Immature natural killer cell (primary cell): ENCODE results near the gene LCN10. TPM values are rescaled to one million over a fixed set of nuclear protein-coding genes. Genes with fewer than 3 reads are reported as not detected.
A peak's percentile ranks its signal among the peaks of the same experiment; 100 is the strongest.

ENCODE experiments used
- DNase-seq, 3 donors: peaks; one replicate each; pipeline ENCODE4 v3.0.0; 2022; ENCODE audit warnings: mixed read lengths in 1 of 3
- H3K27ac Mint-ChIP-seq, 6 donors: one replicate each; pipeline ENCODE4 v1.8.0; 2020; ENCODE audit warnings: mixed read lengths in 6 of 6, mild to moderate bottlenecking in 5 of 6, inconsistent platforms in 4 of 6, moderate library complexity in 3 of 6
- H3K27me3 Mint-ChIP-seq, 3 donors: one replicate each; pipeline ENCODE4 v1.8.0; 2020 to 2021; ENCODE audit warnings: low read depth in 3 of 3, mild to moderate bottlenecking in 3 of 3, mixed read lengths in 3 of 3, moderate library complexity in 3 of 3, inconsistent platforms in 1 of 3
- H3K36me3 Mint-ChIP-seq, 3 donors: one replicate each; pipeline ENCODE4 v1.8.0; 2020; ENCODE audit warnings: mixed read lengths in 3 of 3, inconsistent platforms in 2 of 3, mild to moderate bottlenecking in 2 of 3
- H3K4me1 Mint-ChIP-seq, 2 donors: one replicate each; pipeline ENCODE4 v1.8.0; 2020; ENCODE audit warnings: inconsistent platforms in 2 of 2, mild to moderate bottlenecking in 2 of 2, mixed read lengths in 2 of 2, moderate library complexity in 1 of 2
- H3K4me3 Mint-ChIP-seq, 5 donors: one replicate each; pipeline ENCODE4 v1.8.0; 2020; ENCODE audit warnings: mild to moderate bottlenecking in 5 of 5, mixed read lengths in 5 of 5, inconsistent platforms in 3 of 5, moderate library complexity in 3 of 5
- H3K9me3 Mint-ChIP-seq, 6 donors: one replicate each; pipeline ENCODE4 v1.8.0; 2020; ENCODE audit warnings: mild to moderate bottlenecking in 6 of 6, mixed read lengths in 6 of 6, inconsistent platforms in 4 of 6, moderate library complexity in 3 of 6
- polyA plus RNA-seq, 3 donors: library from polyadenylated mRNA; unstranded; fragments of 300-500 nt; fragmentation: Illumina TruSeq; gene quantifications; one replicate each; pipeline ENCODE4 v1.2.3, GENCODE V29; 2021

The LCN10 gene
- polyA plus RNA-seq, 3 donors from 2014 or later = not detected

DNA sequence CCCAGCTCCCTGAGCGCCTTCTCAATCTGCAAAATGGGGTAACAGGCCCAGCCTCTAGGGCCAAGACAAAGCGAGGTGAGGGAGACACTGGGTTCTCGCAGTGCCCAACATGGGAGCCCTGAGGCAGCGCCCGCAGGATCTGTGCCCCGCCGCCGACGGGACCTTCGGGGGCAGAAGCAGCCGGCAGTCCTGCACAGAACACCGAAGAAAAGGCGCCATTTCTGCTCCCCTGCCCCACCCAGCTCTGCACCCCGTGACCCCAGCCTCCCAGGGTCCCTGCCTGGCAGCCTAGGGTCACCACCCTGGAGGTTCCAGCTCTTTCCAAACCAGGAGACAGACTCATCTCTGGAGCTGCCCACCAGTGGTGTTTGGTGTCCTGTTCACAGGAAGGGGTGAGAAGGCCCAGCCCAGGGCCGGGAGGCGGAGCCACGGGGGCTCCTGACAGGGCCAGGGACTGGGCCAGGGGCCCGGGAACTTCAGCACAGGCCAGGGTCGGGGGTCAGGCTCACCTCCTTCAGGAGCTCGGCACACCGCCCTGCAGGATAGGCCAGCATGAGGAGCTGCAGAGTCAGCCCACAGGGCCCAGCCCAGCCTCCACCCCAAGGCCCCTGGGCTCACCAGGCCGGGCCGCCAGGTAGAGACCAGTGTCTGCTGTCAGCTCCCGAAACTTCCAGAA is 12.0 kb upstream of the LCN10 start:
- Mint-ChIP-seq H3K27me3 (peaks cover 1 to 7% (median 3%) of the 10 kb centered on the region in 3 donors), H3K4me1 (no peaks in the 10 kb centered on the region), H3K36me3 (peaks cover 0 to 12% (median 0%) of the 10 kb centered on the region in 3 donors), H3K9me3 (peaks cover 0 to 18% (median 10%) of the 10 kb centered on the region in 6 donors), H3K4me3 (no peak overlapping the region), H3K27ac (no peak overlapping the region)
- no peak for DNase-seq

DNA sequence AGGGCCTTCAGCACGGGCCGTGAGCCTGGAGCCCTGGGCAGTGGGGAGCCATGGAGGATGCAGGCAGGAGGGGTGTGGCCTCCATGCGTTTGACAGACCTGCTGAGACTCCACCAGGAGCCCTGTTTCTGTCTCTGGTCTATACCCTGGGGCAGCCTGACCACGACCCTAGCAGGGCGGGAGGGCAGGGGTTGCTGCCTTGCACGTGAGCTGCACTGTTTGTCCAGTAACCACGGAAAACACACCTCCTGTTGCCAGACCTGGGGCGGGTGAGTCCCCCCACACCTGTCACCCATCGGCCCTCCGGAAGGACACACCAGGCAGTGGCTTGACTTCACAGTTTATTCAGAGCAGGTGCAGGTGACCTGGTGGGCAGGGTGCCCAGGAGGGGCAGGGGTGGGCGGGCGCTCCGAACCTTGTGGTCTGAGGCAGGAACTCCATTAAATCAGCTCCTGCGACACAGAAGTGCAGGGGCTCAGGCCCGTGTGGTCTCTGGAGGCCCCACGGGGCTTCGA is 11.4 kb upstream of the LCN10 start:
- DNase-seq = peak; percentile 24 to 36 (median 34)
- no peaks in the 10 kb centered on the region for H3K4me1 Mint-ChIP-seq
- H3K36me3 Mint-ChIP-seq = peaks cover 0 to 12% (median 0%) of the 10 kb centered on the region in 3 donors
- H3K27me3 Mint-ChIP-seq = peaks cover 1 to 9% (median 9%) of the 10 kb centered on the region in 3 donors
- H3K4me3 Mint-ChIP-seq = no peak overlapping the region
- H3K27ac Mint-ChIP-seq = no peak overlapping the region
- peaks cover 0 to 18% (median 10%) of the 10 kb centered on the region in 6 donors for H3K9me3 Mint-ChIP-seq

DNA sequence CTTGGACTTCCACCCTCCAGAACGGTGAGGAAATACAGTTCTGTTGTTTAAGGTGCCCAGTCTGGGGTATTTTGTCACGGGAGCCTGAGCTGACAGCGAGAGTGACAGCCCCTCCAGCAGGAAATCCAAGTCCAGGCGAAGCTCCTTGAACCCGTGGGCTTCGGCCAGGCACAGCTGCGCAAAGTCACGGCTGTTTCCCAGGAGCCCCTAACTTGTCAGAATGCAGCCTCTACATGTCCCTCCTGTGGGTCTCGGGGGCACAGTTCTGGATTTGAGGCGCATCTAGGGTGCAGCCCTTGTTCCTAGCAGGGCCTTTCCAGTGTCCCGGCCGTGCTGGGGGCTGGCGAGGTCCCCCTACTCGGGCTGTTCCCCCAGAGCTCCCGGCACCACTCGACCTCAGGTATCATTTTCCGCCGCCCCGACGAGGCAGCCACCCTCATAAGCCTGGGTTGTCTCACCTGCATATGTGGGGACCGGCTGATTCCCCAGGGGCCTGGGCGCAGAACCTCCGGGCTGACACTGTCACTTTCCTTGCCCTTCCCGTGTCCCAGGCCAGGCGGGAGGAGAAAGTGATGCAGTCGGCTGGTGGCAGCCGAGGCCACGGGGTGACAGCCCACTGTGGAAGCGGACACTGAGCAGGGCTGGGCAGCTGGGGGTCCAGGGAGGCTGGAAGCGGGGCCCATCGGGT is 10.8 kb upstream of the LCN10 start:
- no peak overlapping the region for H3K4me3 Mint-ChIP-seq
- peaks cover 0 to 18% (median 10%) of the 10 kb centered on the region in 6 donors for H3K9me3 Mint-ChIP-seq
- no peak for DNase-seq
- peaks cover 1 to 10% (median 9%) of the 10 kb centered on the region in 3 donors for H3K27me3 Mint-ChIP-seq
- no peaks in the 10 kb centered on the region for H3K4me1 Mint-ChIP-seq
- H3K36me3 Mint-ChIP-seq = peaks cover 0 to 12% (median 0%) of the 10 kb centered on the region in 3 donors
- no peak overlapping the region for H3K27ac Mint-ChIP-seq

DNA sequence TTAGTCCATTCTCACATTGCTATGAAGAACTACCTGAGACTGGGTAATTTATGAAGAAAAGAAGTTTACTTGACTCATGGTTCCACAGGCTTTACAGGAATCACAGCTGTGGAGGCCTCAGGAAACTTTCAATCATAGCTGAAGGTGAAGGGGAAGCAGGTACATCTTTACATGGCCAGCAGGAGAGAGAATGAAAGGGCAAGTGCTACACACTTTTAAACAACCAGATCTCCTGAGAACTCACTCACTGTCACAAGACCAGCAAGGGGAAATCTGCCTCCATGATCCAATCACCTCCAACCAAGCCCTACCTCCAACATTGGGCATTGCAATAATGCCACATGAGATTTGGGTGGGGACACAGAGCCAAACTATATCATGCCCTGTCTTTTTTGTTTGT is 9.1 kb upstream of the LCN10 start:
- no peaks in the 10 kb centered on the region for H3K4me1 Mint-ChIP-seq
- DNase-seq = no peak
- H3K36me3 Mint-ChIP-seq = peaks cover 0 to 12% (median 0%) of the 10 kb centered on the region in 3 donors
- H3K27ac Mint-ChIP-seq = no peak overlapping the region
- peaks cover 2 to 11% (median 11%) of the 10 kb centered on the region in 3 donors for H3K27me3 Mint-ChIP-seq
- no peak overlapping the region for H3K4me3 Mint-ChIP-seq
- peaks cover 0 to 18% (median 10%) of the 10 kb centered on the region in 6 donors for H3K9me3 Mint-ChIP-seq

DNA sequence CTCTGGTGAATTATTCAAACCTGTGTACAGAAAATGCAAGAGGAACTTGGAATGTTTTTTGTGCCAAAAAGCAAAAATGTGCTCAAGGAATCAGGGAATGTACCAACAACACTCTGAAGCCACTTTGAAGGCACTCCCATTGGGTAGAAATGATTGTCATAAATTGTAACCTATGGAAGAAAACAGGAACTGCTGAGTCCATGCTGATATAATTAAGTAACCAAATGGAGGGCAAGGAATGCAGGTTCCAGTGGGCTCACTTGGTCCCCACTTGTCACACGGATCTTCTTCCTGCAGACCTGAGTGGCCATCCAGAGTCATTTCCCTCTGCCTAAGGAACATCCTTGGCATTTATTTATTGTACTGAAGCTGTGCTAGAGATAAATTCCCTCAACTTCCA is 8.5 kb upstream of the LCN10 start:
- no peak for DNase-seq
- Mint-ChIP-seq H3K36me3 (peaks cover 0 to 12% (median 0%) of the 10 kb centered on the region in 3 donors), H3K4me3 (no peak overlapping the region), H3K9me3 (peaks cover 0 to 17% (median 10%) of the 10 kb centered on the region in 6 donors), H3K27ac (no peak overlapping the region), H3K4me1 (no peaks in the 10 kb centered on the region), H3K27me3 (peaks cover 4 to 11% (median 10%) of the 10 kb centered on the region in 3 donors)

DNA sequence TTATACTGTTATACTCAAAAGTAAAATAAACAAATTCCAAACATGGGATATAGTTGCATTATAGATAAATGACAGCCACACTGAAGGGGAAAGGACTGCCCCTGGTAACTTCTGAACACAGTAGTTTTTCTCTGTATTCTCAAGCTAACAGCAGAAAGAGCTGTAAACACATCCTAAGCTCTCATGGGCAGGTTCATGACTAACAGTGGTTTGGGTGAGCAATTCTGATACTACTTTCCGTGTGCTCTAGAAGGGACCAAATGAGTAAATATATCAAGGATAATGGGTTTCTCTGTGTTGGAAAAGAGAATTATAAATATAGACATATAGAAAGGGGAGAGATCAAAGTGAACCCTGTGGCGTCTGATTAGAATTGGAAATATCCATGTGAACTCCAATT is 7.8 kb upstream of the LCN10 start:
- H3K4me1 Mint-ChIP-seq = no peaks in the 10 kb centered on the region
- H3K27me3 Mint-ChIP-seq = peaks cover 4 to 11% (median 7%) of the 10 kb centered on the region in 3 donors
- peaks cover 0 to 12% (median 0%) of the 10 kb centered on the region in 3 donors for H3K36me3 Mint-ChIP-seq
- DNase-seq = no peak
- H3K4me3 Mint-ChIP-seq = no peak overlapping the region
- no peak overlapping the region for H3K27ac Mint-ChIP-seq
- peaks cover 0 to 13% (median 10%) of the 10 kb centered on the region in 6 donors for H3K9me3 Mint-ChIP-seq

DNA sequence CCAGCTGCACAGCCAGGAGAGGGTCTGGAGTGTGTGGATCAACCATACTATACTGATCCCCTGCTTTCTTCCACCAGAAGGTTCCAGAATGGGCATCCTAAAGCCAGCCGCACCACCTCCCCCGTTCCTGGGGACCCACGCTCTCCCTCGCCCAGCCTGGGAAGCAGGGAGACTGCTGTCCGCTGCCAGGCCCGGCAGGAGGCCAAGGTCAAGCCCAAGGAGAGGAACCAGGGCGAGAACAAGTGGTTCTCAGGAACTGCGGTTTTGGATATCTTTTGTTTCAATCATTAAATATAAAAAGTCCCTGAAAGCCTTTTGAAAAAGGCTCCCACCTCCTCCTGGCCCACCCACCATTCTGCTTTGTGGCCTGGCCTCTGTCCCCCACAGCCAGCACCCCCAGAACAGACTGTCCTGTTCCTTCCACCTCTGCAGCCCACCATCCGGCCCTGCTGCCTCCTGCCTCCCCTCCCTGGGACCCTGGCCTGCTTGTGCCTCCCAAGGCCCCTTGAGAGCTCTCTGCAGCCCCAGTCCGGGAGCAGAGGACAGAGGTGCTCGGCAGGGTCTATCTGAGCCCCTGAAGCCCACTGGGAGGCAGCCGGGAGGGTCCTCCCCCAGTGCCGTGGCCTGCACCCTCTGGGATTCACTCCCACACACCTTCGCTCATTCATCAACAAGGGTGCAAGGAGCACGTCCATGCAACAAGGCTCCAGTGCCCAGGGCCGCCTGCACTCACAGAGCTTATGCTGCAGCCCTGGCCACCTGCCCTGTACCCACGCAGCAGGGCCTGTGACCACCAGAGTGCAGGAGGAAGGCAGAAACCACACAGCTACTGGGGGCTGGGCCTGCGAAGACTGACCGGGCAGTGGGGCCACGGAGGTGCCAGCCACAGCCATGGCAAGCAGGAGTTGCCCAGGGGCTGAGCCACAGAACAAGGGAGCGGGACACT is 6.2 kb upstream of the LCN10 start:
- H3K4me3 Mint-ChIP-seq = no peak overlapping the region
- no peak overlapping the region for H3K27ac Mint-ChIP-seq
- H3K27me3 Mint-ChIP-seq = peaks cover 4 to 11% (median 6%) of the 10 kb centered on the region in 3 donors
- H3K36me3 Mint-ChIP-seq = peaks cover 0 to 12% (median 0%) of the 10 kb centered on the region in 3 donors
- H3K9me3 Mint-ChIP-seq = peaks cover 0 to 13% (median 9%) of the 10 kb centered on the region in 6 donors
- DNase-seq = no peak
- H3K4me1 Mint-ChIP-seq = no peaks in the 10 kb centered on the region

DNA sequence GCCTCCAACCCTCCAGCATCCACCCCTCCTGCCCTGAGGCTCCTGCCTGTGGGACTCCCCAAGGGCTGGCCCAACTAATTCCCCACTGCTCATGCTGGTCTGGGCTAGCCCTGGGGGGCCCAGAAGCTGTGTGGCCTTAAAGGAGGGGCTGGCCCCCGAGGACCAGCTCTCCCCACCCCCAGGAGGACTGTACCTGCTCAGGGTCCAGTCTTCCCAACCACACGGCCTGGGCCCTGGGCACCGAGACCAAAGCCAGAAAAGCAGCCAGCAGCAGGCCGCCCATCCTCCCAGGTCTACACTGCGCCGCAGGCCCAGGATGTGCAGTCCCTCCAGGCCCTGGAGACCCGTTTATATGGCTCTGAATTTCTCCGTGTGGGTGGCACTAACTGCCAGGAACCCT is 5.5 kb upstream of the LCN10 start, which contains the start of gene LCN6:
Gene LCN6, minus strand, starts transcription at position 325 of the 400 bp plus-strand sequence. Its CDS starts 42 bp downstream, at position 283.
- DNase-seq = no peak
- Mint-ChIP-seq H3K27me3 (peaks cover 4 to 11% (median 6%) of the 10 kb centered on the region in 3 donors), H3K4me3 (no peak within 1 kb of the TSS), H3K27ac (no peak within 1 kb of the TSS), H3K4me1 (no peaks in the 10 kb centered on the region), H3K9me3 (peaks cover 0 to 13% (median 9%) of the 10 kb centered on the region in 6 donors), H3K36me3 (peaks cover 0 to 12% (median 0%) of the 10 kb centered on the region in 3 donors)

DNA sequence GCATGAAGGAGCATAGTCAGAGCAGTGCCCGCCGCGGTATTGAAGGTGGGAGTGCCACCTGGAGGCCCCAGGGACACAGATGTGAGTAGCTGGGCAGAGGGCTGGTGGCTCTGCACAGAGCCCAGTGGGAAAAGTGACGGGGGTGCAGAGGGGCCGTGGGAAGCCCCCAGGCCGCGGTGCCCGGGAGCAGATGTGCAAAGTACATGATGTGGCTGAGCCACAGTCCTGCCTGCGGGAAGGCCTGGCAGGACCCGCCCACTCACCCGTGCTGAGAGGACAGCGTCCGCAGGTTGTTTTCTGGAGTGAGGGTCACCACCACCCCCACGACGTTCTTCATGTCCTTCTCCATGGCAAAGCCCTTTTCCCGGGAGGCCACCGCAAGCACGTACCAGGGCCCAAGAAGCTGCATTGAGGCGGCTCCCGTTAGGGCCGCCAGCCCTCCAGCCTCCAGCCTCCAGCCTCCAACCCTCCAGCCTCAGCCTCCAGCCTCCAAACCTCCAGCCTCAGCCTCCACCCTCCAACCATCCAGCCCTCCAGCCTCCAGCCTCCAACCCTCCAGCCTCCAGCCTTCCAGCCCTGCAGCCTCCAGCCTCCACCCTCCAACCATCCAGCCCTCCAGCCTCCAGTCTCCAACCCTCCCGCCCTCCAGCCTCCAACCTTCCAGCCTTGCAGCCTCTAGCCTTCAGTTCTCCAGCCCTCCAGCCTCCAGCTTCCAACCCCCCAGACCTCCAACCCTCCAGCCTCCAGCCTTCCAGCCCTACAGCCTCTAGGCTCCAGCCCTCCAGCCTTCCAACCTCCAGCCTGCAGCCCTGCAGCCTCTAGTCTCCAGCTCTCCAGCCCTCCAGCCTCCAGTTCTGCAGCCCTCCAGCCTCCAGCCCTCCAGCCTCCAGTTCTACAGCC is 4.7 kb upstream of the LCN10 start:
- Mint-ChIP-seq H3K27me3 (peaks cover 4 to 11% (median 4%) of the 10 kb centered on the region in 3 donors), H3K9me3 (peaks cover 0 to 11% (median 7%) of the 10 kb centered on the region in 6 donors), H3K4me1 (no peaks in the 10 kb centered on the region), H3K36me3 (peaks cover 0 to 6% (median 0%) of the 10 kb centered on the region in 3 donors), H3K4me3 (no peak overlapping the region), H3K27ac (no peak overlapping the region)
- DNase-seq = no peak

DNA sequence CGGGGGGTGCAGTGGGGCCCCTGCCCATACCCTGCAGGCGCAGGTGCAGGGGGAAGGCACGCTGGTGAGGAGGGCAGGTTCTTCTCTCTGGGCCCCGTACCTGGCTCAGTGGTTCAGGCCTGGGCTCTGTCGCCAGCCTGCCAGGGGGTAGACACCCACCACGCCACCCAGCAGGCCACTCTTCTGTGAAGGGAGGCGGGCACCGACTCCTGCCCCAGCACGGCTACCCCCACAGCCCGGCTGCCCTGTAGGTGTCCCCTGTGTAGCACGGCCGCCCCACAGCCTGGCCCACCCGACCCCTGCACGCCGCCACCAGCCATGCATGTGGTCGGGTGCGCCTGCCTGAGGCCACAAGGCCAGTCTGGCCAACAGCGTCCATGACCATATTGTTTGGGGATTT is 3.9 kb upstream of the LCN10 start:
- no peak for DNase-seq
- Mint-ChIP-seq H3K9me3 (peaks cover 0 to 3% (median 1%) of the 10 kb centered on the region in 6 donors), H3K4me1 (no peaks in the 10 kb centered on the region), H3K27me3 (peaks cover 4 to 8% (median 5%) of the 10 kb centered on the region in 3 donors), H3K36me3 (peaks cover 0 to under 1% (median 0%) of the 10 kb centered on the region in 3 donors), H3K27ac (no peak overlapping the region), H3K4me3 (no peak overlapping the region)

DNA sequence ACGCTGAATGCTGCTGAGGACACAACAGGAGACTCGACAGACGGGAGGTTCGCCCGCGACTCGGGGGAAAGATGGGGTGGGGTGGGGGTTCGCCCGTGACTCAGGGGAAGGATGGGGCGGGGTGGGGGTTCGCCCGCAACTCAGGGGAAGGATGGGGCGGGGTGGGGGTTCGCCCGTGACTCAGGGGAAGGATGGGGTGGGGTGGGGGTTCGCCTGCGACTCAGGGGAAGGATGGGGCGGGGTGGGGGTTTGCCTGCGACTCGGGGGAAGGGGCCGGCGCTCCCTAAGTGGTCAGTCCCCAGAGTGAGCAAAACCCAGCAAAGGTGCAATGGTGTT is 3.4 kb upstream of the LCN10 start:
- Mint-ChIP-seq H3K36me3 (no peaks in the 10 kb centered on the region), H3K4me3 (no peak overlapping the region), H3K27ac (no peak overlapping the region), H3K9me3 (no peaks in the 10 kb centered on the region), H3K27me3 (peaks cover 4 to 10% (median 6%) of the 10 kb centered on the region in 3 donors), H3K4me1 (no peaks in the 10 kb centered on the region)
- DNase-seq = no peak

DNA sequence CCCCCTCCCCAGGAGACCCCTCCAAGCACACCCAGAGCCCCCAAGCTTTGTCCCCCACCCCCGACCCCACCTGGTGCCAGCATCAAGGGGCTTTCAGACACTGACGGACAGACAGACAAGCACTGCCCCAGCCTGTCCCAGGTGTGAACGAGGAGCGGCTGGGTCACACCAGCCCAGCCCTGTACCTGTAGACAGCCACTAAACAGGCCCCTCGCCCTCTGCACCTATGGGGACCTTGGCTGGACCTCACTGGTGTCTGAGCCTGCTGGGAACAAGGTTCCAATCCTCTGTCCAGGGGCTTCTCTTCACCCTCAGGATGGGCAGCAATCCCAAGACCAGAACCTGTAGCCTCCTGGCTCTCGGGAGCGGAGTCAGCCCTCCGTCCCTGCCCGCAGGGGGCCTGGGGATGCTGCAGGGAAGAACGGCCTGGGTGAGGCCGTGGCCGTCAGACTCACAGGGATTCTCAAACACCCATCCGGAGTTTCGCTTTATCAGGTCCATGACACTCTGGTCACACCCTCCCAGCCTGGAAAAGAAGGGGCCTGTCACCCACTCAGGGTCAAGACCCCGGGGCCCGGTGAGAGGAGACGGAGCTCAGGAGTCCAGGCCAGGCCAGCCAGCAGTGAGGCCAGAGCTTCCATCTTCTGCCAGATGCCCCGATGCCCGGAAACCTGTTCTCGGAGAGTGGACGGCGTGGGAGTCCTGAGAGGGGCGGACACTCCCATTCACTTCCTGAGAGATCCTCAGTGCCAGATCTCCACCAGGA is 2.8 kb upstream of the LCN10 start:
- DNase-seq = no peak
- Mint-ChIP-seq H3K36me3 (no peaks in the 10 kb centered on the region), H3K4me3 (no peak overlapping the region), H3K9me3 (no peaks in the 10 kb centered on the region), H3K27ac (no peak overlapping the region), H3K4me1 (no peaks in the 10 kb centered on the region), H3K27me3 (peaks cover 3 to 10% (median 6%) of the 10 kb centered on the region in 3 donors)
